OCI-LY7 (cell line): ENCODE data around the gene MTMR11. TPM values are rescaled to one million over a fixed set of nuclear protein-coding genes. Genes with fewer than 3 reads are reported as not detected.
"Not testable (repeated sequence)": the region's sequence is repeated elsewhere in the genome, so short reads cannot be mapped to it uniquely, and the experiment has no call there.

Source experiments
- BruUV-seq: library from RNA; stranded (reverse); fragments of 400-500 nt; replicated peaks from 2 replicates; lab custom pipeline; 2021; lab: Mats Ljungman, UMichigan
- CTCF ChIA-PET: fragments of 300-600 bp; sonication (Branson Sonifier 250); formaldehyde crosslinking; loops from one replicate; lab custom pipeline; 2022; ENCODE audit warnings: antibody characterized with exemption; ENCODE audit not compliant: unreplicated experiment; lab: Charles Lee
- POLR2A ChIA-PET: fragments of 300-600 bp; sonication (Branson Sonifier 250); formaldehyde crosslinking; loops from one replicate; lab custom pipeline; 2022; ENCODE audit warnings: antibody characterized with exemption; lab: Charles Lee
- DNase-seq: peaks from one replicate; pipeline ENCODE4 v3.0.0-alpha.2; 2015; ENCODE audit warnings: low spot score
- H2AFZ ChIP-seq: fragments of 200-600 bp; sonication (generic), shearing (Covaris generic); 2 replicates; pipeline ENCODE4 v1.6.1; 2014; ENCODE audit warnings: mild to moderate bottlenecking, antibody characterized with exemption, low read length, moderate library complexity
- H3K27ac ChIP-seq: fragments of 200-600 bp; sonication (generic); 2 replicates; pipeline ENCODE4 v1.5.1; 2014; ENCODE audit warnings: mixed run types, low read depth, mild to moderate bottlenecking, moderate library complexity, low read length, inconsistent platforms; ENCODE audit not compliant: poor library complexity, severe bottlenecking
- H3K36me3 ChIP-seq: fragments of 200-600 bp; sonication (generic); 2 replicates; pipeline ENCODE4 v1.6.1; 2014; ENCODE audit warnings: mild to moderate bottlenecking, antibody characterized with exemption, low read length, moderate library complexity, mixed read lengths; ENCODE audit not compliant: insufficient read depth
- H3K4me1 ChIP-seq: fragments of 200-600 bp; sonication (generic); 2 replicates; pipeline ENCODE4 v1.5.1; 2014; ENCODE audit warnings: mild to moderate bottlenecking, low read length; ENCODE audit not compliant: insufficient read depth, poor library complexity, severe bottlenecking
- H3K4me2 ChIP-seq: fragments of 200-600 bp; sonication (generic); 2 replicates; pipeline ENCODE4 v1.6.1; 2014; ENCODE audit warnings: mild to moderate bottlenecking, low read length
- H3K4me3 ChIP-seq: fragments of 200-600 bp; sonication (generic); 2 replicates; pipeline ENCODE4 v1.5.1; 2014; ENCODE audit warnings: mild to moderate bottlenecking, low read depth, low read length; ENCODE audit not compliant: poor library complexity, severe bottlenecking
- H3K79me2 ChIP-seq: fragments of 200-600 bp; sonication (generic); 2 replicates; pipeline ENCODE4 v1.6.1; 2016; ENCODE audit warnings: low read depth, mild to moderate bottlenecking, low read length, moderate library complexity, mixed read lengths; ENCODE audit not compliant: insufficient read depth
- H3K9me2 ChIP-seq: fragments of 200-600 bp; sonication (generic); 2 replicates; pipeline ENCODE4 v1.6.1; 2016; ENCODE audit warnings: mild to moderate bottlenecking, low read length, mixed read lengths; ENCODE audit not compliant: insufficient read depth
- H3K9me3 ChIP-seq: fragments of 200-600 bp; sonication (generic); 2 replicates; pipeline ENCODE4 v1.6.1; 2014; ENCODE audit warnings: mild to moderate bottlenecking, mixed run types, low read length, mixed read lengths
- H4K20me1 ChIP-seq: fragments of 200-600 bp; sonication (generic); 2 replicates; pipeline ENCODE4 v1.6.1; 2014; ENCODE audit warnings: mild to moderate bottlenecking, antibody characterized with exemption, low read length, moderate library complexity, mixed read lengths; ENCODE audit not compliant: insufficient read depth
- EZH2phosphoT487 ChIP-seq: fragments of 200-600 bp; sonication (generic); IDR thresholded peaks from 2 replicates; pipeline ENCODE4 v1.6.1; 2018; ENCODE audit warnings: low read depth, borderline replicate concordance, mild to moderate bottlenecking, mixed run types, antibody characterized with exemption, low read length, moderate library complexity, mixed read lengths
- intact Hi-C: fragments of 100-400 bp; cut with micrococcal nuclease; formaldehyde crosslinking; loops from one replicate; pipeline ENCODE4 v1.10.0; 2022; ENCODE audit not compliant: unreplicated experiment
- total RNA-seq, 2 experiments: library from RNA; depleted of rRNA in 1 of 2; stranded (reverse); fragments of >200 nt in 1 of 2; shearing (Covaris generic) in 1 of 2; gene quantifications; 2 replicates each; pipeline ENCODE4 v1.2.3, GENCODE V29; 2014 to 2022
- TF ChIP-seq, protein P1 (sequence below): fragments of 200-600 bp; sonication (generic); conservative IDR thresholded peaks from 2 replicates; pipeline ENCODE4 v1.5.1; 2014; ENCODE audit warnings: mild to moderate bottlenecking, antibody characterized with exemption, low read length, moderate library complexity, mixed read lengths

The MTMR11 gene
- total RNA-seq, 2 experiments from 2014 or later = 0.09 TPM; not detected in 1

DNA sequence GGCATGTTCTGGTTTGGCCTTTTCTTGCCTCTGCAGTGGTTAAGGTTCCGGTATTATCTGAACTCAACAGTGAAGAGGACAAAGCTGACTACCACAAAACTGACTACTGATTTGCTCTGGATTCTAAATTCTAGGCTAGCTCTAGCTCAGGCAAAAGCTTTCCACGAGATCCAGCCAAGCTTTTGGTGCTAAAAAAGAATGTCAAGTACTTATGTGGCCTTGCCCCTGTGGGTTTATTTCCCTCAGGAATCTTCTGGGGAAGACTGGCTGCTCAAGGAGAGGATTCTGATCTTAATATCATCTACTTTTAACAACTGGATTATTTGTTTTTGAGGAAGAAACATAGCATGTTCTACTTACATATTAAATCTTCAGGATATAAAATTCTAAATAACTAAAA, 26.1 kb upstream of the MTMR11 start:
- TF ChIP-seq, protein P1, sequence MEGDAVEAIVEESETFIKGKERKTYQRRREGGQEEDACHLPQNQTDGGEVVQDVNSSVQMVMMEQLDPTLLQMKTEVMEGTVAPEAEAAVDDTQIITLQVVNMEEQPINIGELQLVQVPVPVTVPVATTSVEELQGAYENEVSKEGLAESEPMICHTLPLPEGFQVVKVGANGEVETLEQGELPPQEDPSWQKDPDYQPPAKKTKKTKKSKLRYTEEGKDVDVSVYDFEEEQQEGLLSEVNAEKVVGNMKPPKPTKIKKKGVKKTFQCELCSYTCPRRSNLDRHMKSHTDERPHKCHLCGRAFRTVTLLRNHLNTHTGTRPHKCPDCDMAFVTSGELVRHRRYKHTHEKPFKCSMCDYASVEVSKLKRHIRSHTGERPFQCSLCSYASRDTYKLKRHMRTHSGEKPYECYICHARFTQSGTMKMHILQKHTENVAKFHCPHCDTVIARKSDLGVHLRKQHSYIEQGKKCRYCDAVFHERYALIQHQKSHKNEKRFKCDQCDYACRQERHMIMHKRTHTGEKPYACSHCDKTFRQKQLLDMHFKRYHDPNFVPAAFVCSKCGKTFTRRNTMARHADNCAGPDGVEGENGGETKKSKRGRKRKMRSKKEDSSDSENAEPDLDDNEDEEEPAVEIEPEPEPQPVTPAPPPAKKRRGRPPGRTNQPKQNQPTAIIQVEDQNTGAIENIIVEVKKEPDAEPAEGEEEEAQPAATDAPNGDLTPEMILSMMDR = no peak
- H3K9me2 ChIP-seq = no peaks in the 10 kb centered on the region
- no peaks in the 10 kb centered on the region for H4K20me1 ChIP-seq
- H3K4me2 ChIP-seq = no peak overlapping the region
- no TSS peak for BruUV-seq
- no peaks in the 10 kb centered on the region for H3K36me3 ChIP-seq
- no peaks in the 10 kb centered on the region for H3K79me2 ChIP-seq
- ChIA-PET POLR2A (interaction anchor here (1.1 kb wide), 1 partner anchor 224 kb away, joined by 4 read pairs; no protein-coding TSS in a partner anchor), CTCF (interaction anchor here (0.9 to 1.0 kb wide), 2 partner anchors 203 to 224 kb away, joined by 3 to 5 read pairs; no protein-coding TSS in a partner anchor)
- no peak overlapping the region for H2AFZ ChIP-seq
- DNase-seq = no peak
- H3K27ac ChIP-seq = no peak overlapping the region
- H3K4me1 ChIP-seq = peaks cover 4% of the 10 kb centered on the region
- intact Hi-C loops = loop anchor here (1.0 kb wide), 3 partner anchors 88 to 225 kb away; no protein-coding TSS in a partner anchor
- H3K9me3 ChIP-seq = no peaks in the 10 kb centered on the region
- H3K4me3 ChIP-seq = no peak overlapping the region

DNA sequence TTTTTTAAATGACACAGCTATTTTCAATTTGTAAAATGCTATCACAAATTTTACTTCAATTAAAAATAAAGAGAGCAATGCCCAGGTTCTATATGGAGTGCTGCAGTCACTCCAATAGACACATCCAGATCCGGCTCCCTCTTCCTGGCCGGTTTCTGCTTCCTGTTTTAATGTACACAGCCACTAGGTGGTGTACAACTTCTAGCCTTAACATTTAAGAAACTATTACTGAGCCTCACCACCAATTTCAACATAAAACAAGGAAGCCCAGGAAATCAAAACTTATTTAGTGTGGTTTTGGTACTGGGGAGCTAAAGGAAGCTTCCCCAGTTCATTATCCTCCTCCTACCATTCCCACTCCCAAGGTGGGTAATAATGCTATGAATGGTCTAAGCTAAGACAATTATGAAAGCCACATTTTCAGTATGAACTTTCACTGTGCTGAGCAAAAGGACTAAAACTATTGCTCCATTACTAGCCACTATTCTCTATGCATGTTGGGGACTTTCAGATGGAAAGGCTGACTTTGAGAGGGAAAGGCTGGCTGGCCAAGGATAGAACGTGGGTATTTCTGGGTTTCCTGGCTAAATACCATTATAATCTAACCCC, 25.5 kb upstream of the MTMR11 start:
- H3K79me2 ChIP-seq = no peaks in the 10 kb centered on the region
- BruUV-seq = no TSS peak
- no peaks in the 10 kb centered on the region for H3K9me3 ChIP-seq
- H3K4me3 ChIP-seq = no peak overlapping the region
- TF ChIP-seq, protein P1 = peak; percentile 93
- TF ChIP-seq EZH2phosphoT487 = no peak
- no peaks in the 10 kb centered on the region for H3K36me3 ChIP-seq
- no peaks in the 10 kb centered on the region for H3K9me2 ChIP-seq
- intact Hi-C loops = loop anchor here (1.0 kb wide), 3 partner anchors 88 to 225 kb away; no protein-coding TSS in a partner anchor
- peaks cover 4% of the 10 kb centered on the region for H3K4me1 ChIP-seq
- H3K27ac ChIP-seq = no peak overlapping the region
- ChIA-PET POLR2A (interaction anchor here (0.6 to 1.1 kb wide), 2 partner anchors 101 to 225 kb away, joined by 3 to 4 read pairs; no protein-coding TSS in a partner anchor), CTCF (interaction anchor here (0.9 to 1.0 kb wide), 2 partner anchors 204 to 225 kb away, joined by 3 to 5 read pairs; no protein-coding TSS in a partner anchor)
- H4K20me1 ChIP-seq = no peaks in the 10 kb centered on the region
- peak; percentile 80 for DNase-seq
- peak overlapping the region; percentile 74 for H2AFZ ChIP-seq
- no peak overlapping the region for H3K4me2 ChIP-seq

DNA sequence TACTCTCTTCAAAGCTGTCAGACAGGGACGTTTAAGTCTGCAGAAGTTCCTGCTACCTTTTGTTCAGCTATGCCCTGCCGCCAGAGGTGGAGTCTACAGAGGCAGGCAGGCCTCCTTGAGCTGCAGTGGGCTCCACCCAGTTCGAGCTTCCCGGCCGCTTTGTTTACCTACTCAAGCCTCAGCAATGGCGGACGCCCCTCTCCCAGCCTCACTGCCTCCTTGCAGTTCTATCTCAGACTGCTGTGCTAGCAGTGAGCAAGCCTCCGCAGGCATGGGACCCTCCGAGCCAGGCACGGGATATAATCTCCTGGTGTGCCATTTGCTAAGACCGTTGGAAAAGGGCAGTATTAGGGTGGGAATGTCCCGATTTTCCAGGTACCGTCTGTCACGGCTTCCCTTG, 20.9 kb upstream of the MTMR11 start:
- H3K4me1 ChIP-seq, H4K20me1 ChIP-seq, H3K9me2 ChIP-seq, H3K36me3 ChIP-seq, H3K9me3 ChIP-seq, BruUV-seq, H3K27ac ChIP-seq, CTCF ChIA-PET, H2AFZ ChIP-seq, POLR2A ChIA-PET, H3K79me2 ChIP-seq, H3K4me2 ChIP-seq, DNase-seq, intact Hi-C loops, H3K4me3 ChIP-seq: not testable (repeated sequence)
